ENCODE data around the gene FBXO2.

The FBXO2 gene, protein sequence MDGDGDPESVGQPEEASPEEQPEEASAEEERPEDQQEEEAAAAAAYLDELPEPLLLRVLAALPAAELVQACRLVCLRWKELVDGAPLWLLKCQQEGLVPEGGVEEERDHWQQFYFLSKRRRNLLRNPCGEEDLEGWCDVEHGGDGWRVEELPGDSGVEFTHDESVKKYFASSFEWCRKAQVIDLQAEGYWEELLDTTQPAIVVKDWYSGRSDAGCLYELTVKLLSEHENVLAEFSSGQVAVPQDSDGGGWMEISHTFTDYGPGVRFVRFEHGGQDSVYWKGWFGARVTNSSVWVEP

DNA sequence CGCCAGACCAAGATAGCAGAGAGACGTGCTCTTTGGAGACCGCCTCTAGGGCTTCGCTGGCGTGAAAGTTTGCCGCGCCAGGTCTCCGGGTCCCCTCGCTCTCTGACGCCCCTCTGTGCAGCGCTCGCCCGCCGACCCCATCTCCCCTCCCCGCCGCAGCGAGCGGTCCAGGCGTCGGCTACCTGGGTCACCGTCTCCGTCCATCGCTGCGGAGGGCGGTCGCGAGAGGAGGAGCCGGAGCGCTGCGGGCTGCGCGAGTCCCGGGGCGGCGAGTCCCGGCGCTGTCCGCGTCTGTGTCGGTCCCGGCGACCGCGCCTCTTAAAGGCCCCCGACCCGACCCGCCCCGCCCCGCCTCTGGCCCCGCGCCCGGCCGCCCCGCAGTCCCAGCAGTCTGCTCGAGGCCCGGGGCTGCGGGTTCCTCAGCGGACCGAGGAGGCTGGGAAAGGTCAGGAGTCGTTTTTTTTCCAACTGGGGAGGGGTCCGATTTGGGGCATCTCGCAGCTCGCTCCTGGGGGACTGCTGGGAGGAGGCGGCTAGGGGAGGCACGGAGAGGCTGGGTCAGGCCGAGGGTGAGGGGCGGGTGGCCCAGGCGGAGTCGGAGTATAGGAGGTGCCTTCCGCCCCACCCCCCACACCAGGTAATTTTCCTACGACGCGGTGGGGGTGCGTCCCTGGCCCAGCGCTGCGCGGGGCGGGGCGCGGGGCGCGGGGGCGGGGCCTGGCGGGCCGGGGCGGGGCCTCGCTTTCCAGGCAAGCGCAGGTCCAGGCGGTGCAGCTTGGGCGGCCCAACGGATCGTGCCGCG lies at the start of gene FBXO2, which contains the start of gene FBXO44:
FBXO2 (minus strand) TSS at position 293 of the 802 bp plus-strand sequence; CDS start at position 204, 89 bp downstream.
FBXO44 (plus strand) TSS at position 741 of the 802 bp plus-strand sequence. CDS start 959 bp downstream, outside the sequence.
- peak; percentile 64 for DNase-seq (ENCODE audit: low read depth)

DNA sequence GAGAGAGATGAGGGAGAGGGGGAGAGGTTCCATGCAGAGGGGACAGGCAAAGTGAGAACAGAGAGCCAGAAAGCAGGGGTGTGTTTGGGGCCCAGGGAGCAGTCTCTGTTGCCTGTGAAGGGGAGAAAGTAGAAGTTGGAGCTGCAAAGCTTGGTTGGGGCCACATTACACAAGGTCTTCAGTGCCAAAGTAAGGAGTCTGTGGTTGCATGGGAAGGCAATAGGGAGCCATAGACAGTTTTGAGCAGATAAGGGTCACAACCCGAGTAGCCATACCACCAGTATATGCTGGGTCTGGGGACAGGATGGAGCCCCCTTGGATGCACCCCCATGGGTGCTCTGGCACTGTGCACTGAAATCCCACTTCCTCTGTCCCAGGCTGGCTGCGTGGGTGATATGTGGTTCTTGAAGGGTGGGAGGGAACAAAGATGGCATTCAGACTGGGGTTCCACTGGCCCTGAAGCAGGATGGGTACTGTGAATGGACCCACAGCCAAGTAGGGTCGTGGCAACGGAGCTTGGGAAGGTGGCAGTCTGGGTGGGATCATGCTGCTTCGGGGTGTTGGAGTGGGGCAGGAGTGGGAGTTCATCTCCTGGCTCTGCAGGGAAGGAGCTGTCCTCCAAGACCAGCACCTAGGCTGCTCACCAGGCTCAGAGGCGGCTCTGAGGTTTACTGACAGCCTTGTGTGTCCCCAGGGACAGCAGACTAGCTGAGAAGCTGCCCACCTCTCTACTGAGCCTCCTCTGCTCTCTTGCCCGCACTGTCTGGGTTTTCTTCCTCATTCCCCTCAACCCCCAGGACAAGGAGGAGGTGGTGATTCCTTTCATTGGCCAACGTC lies 49.3 kb upstream of the FBXO2 start:
- no peak for DNase-seq (ENCODE audit: low read depth)

DNA sequence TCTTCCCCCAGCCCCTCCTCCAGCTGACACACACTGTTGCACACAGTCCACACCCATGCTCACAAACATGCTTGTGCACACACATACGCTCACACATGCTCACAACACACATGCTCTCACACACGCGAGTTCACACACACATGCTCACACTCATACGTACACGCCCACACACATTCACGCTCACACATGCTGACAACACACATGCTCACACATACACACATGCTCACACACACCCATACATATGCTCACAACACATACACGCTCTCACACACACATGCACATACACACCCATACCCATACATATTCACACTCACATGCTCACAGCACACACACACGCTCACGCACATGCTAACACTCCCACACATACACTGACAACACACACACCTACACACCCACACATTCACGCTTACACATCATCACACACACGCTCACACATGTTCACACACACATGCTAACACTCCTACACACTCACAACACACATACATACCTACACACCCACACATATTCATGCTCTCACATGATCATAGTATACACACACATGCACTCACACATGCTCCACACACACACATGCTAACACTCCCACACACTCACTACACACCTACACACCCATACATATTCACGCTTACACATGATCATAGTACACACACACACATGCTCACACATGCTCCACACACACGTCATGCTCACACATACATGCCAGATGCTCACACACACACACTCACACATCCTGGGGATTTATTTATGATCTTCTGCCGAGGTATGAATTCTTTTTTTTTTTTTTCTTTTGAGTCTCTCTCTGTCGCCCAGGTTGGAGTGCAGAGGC lies 48.0 kb upstream of the FBXO2 start:
- DNase-seq (ENCODE audit: low read depth), result no peak

DNA sequence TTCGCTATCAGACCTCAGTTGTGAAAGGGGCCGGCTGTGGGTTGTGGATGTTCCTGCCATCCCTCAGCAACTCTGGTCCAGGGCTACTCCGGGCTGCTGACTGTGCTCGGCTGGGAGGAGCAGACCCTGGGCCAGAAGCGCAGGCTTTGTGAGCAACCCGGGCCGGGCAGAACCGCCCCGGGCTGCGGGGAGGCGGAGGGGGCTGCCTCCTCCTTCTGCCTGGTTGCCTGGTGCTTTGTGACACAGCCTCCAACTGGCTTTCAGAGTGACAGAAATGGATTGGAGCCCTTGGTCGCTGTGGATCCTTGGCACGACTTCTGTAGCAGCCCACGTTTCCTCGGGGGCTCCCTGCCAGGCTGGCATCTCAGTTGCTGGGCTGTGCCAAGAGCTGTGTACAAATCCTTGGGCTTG lies 47.3 kb upstream of the FBXO2 start:
- no peak for DNase-seq (ENCODE audit: low read depth)

DNA sequence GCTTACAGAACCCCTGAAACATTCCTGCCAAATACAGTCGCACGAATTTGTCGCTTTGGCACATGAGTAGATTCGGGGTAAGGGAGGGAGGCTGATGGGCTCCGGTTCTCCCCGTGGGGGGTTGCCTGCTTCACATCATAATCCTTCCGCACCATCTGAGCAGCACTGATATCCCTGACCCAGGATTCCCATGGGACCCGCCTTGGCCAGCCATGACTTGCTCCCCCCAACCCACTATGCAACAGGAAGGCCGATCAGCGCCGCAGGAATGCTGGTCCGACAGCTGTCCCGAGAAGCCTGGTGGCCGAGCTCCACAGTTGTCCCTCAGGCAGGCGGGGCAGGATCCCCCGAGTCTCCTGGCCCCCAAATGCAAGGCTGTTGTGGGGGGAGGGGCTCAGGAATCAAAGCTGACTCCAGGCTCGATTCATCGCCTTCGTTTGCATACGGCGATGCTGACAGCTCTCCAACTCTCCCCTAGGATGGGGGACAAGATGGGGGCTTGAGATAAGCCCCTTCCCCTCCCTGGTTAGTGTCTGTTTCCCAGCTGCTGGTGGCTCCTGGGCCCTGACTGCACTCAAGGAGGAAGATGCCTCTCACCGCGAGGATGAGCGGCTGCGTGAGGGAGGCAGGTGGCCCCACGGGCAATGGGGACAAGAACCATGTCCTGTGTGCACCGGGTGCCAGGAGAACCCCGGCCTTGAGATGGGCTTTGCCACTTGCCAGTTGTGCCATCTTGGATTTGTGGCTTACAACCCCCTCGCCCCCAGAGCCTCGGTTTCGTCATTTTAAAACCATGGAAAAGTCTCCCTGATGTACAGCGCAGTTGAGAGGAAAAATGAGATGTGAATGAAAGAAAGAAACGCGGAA lies 46.6 kb upstream of the FBXO2 start:
- DNase-seq (ENCODE audit: low read depth), result no peak

DNA sequence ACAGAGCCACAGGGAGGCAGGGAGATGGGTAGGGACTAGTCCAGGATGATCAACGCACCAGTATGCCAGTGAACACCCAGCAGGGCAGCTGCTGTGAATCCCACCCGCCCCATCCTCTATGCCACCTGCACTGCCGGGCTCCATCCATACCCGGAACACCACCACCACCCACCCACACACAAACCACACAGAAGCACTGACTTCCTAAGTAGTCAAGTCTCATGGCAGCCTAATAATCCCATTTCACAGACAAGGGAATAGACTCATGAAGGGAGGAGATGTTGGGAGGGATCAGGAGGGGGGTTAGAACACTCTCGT lies 43.6 kb upstream of the FBXO2 start:
- DNase-seq (ENCODE audit: low read depth), result no peak

DNA sequence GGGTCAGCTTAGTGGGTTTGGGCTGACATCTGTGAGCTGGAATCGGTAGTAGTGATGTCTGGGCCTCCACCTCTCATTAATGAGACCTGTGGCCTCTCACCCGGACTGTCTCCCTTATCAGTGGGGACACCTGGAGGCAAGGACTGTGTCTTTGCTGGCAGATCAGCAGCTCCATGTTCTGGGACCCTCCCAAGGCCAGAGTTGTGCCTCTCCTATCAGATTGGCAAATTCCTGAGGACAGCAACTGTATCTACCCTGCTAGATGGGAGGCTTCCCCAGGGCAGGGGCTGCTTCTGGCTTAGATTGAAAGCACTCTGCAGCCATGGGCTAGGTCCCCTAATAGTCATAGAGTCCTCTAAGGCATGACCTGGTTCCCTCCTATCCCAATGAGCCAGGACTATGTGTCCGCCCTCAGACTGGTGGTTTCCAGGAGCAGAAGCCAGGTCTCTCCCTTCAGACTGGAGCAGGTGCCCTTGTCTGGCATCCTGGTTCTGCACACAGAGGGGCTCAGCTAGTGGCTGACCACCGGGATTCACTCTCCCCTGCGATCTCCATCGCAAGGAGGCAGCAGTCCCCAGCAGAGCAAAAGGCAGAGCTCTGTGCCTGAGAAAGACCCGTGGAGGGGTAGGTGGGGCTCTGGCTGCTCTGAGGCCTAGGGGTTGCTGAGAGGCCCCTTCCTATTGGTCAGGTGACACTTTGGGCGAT lies 43.1 kb upstream of the FBXO2 start:
- DNase-seq (ENCODE audit: low read depth), result no peak

DNA sequence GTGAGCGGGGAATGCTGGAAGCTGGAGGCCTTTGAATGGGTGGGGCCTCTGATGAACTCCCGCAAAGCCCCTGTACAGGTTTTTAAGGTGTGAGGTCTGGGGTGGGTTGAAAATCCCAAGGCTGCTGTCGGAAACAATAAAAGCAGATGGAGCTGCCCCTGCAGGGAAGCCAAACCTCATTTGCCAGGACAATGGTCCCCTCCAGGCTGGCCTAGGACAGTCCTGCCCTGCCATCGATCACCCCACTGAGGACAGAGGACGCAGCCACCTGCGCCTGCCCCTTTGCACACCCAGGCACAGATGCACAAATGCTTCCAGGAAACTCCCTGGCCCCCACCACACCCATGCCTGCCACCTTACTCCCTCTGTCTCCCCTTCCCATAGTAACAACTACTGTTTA lies 41.6 kb upstream of the FBXO2 start:
- DNase-seq (ENCODE audit: low read depth), result no peak

DNA sequence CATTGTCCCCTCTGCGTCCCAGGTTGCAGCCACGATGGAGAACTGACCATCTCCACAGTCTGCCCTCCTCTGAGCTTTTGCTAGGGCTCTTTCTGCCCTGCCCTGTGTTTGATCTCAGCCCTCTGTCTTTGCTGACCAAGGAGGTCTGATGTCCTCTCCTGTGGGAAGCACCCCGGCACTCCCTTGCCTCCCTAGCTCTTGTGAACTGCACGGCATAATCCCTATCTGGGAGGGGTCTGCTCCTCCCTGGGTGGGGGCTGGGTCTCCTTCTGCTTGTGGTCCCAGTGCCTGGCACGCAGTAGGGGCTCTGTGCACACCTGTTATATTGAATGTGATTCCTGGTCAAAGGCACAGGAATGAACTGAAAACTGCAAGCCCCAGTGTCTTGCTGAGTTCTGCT lies 39.7 kb upstream of the FBXO2 start:
- no peak for DNase-seq (ENCODE audit: low read depth)

DNA sequence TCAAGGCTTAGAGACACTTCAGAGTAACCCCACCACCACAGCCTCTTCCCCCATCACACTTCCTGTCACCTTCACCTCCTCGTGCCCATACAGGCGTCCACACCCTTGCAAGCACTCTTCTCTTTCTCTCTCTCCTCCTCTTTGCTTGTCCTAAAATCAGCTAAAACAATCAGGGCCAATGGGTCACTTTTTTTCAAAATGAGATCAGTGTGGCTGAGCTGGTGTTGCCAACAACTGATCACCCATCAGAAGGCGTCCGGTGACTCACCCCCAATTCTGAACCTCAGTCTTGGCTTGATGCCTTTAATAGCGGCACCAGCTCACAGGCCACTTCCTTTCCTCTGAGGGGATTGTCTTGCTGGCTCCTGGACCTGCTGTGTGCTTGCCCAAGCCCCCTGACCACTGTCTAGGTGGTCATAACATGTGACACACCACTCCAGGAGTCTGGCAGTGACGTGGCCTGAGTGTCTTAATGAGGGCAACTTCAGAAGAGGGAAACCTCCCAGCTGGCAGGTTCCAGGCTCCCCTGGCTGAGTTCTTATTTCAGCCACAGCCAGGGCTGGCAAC lies 38.9 kb upstream of the FBXO2 start:
- peak; percentile 35 for DNase-seq (ENCODE audit: low read depth)

DNA sequence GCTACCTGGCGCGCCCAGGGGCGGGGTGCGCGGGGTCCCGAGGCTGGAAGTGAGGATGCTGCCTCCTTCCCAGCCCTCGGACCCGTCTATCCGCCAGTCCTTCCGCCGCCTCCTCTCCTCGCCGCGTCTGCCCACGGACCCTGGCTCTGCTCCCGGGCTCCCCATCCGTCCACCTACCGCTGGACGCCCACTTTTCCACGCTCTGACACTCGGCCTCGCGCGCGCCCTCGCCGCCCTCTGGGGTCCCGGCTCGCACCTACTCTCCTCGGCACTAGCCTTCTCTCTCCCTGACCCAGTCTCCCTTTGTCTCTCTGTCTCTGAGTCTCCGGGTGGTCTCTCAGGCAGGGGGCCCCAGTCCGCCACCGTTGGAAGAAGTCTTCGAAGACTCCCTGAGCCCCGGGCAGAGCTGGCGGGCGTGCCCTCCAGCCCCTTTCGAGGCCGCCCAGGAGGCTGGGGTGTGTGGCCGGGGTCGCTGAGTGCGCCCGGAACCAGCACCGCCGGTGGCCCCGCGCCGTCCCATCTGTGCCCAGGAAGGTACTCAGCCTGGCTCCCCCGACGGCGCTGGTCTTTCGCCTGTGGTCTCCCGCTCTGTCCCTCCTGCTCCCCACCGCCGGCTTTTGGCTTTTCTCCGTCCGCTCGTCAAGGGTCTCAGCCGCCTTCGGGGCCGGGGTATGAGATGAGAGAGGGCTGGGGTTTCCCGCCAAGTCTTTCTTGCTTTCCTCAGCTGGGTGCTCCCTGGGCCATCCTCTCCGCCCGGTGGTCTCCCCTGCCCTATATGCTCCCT lies 37.9 kb upstream of the FBXO2 start:
- DNase-seq (ENCODE audit: low read depth), result no peak

DNA sequence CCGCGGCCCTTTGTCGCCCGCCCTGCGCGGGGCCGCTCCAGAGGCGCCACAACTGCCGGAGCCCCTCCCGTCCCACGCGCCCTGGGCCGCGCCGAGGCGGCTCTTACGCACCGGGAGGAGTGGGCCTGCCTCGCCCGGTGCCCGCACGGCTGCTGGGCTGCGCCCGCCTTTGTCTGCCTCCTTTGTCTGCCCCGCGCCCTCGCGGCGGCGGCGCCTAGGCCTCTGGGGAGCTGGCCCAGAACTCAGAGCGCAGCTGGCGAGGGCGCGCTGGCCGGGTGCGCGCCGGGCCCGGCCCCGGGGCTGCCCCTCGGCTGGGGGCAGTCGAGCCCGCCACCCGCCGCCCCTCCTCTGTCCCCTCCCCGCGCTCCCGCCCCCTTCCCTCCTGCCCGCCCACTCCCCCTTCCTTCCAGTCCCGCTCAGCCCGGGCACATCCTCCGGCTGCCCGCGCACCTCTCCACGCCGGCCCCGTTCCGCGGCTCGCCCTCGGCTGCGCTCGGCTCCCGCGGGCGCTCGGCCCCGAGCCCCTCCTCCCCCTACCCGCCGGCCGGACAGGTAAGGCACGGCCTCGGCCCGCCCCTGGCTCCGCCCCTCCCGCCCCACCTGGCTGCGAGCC lies 37.2 kb upstream of the FBXO2 start, which contains the start of gene DRAXIN:
DRAXIN (plus strand) TSS at position 409 of the 613 bp plus-strand sequence. CDS start 14,549 bp downstream, outside the sequence.
- DNase-seq (ENCODE audit: low read depth), result no peak

DNA sequence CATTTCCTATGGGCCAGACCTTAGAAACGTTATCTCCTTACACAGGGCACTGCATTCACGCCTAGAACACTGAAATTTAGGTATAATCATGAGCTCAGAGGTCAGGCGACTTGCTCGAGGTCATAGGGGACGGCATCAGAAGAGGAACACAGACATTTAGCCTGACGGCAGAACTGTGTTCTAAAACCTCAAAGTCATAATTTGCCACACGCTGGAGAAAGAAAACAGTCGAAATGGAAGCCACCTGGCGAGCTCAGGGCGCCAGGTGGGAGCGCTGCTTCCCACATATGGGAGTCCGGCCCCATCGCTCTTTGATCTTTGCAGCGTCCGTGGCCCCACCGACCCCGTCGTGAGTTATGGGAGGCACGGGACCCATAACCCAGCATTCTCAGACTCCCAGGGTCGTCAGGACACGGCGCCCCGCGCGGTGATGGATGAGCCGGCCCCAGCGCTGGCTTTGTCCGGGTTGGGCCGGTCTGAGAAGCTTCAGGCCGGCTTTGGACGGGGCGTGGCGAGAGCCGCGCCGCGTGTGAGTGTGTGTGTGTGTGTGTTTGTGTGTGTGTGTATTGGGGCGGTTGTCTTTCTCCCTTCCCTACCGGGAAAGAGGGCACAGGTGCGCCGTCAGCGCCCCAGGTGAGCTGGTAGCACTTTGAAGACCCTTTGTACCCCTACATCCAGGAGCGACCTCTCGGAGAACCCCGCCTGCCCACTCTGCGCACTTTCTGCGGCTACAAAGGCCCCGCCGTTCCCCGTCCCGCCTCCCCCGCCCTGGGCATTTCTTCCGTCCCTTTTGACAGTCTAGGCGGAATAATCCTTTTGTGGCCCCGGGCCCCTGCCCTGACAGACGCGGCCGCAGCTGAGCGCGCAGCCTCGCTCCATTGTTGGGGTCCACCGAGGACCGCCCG lies 36.4 kb upstream of the FBXO2 start:
- DNase-seq (ENCODE audit: low read depth), result no peak

DNA sequence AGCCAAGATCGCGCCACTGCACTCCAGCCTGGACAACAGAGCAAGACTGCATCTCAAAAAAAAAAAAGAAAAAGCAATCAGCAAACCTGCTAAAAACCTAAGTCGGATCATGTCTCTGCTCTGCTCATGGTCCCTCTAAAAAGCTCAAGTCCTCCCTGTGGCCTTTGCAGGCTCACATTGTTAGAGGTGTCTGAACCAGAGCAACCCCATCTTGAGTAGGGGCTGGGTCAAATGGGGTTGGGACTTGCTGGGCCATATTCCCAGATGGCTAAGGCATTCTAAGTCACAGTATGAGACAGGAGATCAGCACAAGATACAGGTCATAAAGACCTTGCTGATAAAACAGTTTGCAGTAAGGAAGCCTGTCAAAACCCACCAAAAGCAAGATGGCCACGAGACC lies 34.3 kb upstream of the FBXO2 start:
- no peak for DNase-seq (ENCODE audit: low read depth)

DNA sequence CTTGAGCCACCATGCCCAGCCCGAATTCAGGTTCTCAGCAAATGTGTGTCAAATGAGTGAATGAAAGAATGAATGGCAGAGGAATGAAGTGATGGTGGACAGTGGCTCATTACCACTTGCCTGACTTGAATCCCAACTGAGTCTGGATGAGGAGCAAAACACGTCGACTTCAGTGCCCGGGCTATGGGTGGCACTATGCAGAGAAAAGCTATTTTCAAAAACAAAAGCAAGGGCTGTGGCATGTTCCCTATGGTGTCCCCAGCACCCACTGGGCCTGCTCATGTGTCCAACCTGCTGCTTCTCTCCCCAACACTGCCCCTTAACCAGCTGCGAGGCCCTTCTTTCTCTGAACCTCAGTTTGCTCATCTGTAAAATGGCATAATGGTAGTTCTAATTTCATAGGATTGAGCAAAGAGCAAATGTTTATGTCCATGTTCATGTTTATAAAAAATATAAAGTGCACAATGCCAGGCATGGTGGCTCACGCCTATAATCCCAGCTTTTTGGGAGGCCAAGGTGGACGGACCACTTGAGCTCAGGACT lies 31.1 kb upstream of the FBXO2 start:
- DNase-seq (ENCODE audit: low read depth), result no peak

DNA sequence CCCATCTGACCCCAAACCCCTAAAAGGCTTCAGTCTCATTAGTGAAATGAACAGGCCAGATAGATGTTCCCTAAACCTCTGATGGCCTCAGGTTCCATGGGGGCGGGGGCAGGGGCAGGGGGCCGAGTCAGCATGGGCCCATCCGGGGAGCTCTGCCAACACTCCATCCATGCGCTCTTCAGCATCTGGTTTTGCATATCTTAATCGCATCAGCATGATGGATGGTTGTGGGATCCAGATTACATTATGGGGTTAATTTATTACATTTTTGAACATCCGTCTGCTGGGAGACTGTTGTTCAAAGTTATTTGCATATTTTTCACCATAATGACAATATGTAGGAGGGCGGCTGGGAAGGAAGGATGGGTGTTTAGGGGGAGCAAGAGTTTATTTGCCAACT lies 29.8 kb upstream of the FBXO2 start:
- no peak for DNase-seq (ENCODE audit: low read depth)

DNA sequence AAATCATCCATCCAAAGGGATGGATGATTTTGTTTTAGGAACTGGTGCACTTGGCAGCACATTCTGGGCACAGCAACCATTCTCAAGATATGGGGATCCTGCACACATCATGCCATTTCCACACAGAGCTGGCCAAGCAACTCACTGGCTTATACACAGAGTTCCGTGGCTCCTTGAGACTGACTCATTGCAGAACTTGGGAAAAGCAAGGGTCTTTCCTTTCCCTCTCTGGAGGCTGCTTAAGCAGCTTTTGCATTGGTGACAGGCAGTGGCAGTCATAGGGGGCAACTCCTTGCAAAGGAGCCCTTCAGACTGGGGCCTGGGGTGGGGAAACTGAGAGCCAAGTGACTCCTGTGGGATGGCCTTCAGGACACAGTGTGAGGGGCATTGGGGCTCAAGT lies 28.6 kb upstream of the FBXO2 start:
- DNase-seq (ENCODE audit: low read depth), result no peak

Measured in activated T-cell treated with anti-CD3 and anti-CD28 coated beads for 48 hours (primary cell).